H9 (cell line): ENCODE results near the gene NFATC4. TPM values are rescaled to one million over a fixed set of nuclear protein-coding genes. Genes with fewer than 3 reads are reported as not detected.
A peak's percentile ranks its signal among the peaks of the same experiment; 100 is the strongest.

ENCODE experiments used
- DNase-seq: peaks from one replicate; pipeline ENCODE4 v3.0.0-alpha.2; 2017
- H2AFZ ChIP-seq: one replicate; pipeline ENCODE4 v1.6.1; 2013; ENCODE audit warnings: mild to moderate bottlenecking, low read length, control low read depth, moderate library complexity
- H2AK5ac ChIP-seq: 2 replicates; pipeline ENCODE4 v1.6.1; 2013; ENCODE audit warnings: low read length, control low read depth, mixed read lengths; ENCODE audit not compliant: insufficient read length
- H2BK120ac ChIP-seq: one replicate; pipeline ENCODE4 v1.6.1; 2013; ENCODE audit warnings: low read depth, mild to moderate bottlenecking, low read length, control low read depth, inconsistent platforms; ENCODE audit not compliant: poor library complexity, severe bottlenecking
- H2BK12ac ChIP-seq: 2 replicates; pipeline ENCODE4 v1.6.1; 2013; ENCODE audit warnings: low read length, control low read depth, mixed read lengths, low read depth; ENCODE audit not compliant: insufficient read length
- H2BK15ac ChIP-seq: 2 replicates; pipeline ENCODE4 v1.6.1; 2013; ENCODE audit warnings: low read depth, low read length, control low read depth
- H2BK20ac ChIP-seq: one replicate; pipeline ENCODE4 v1.6.1; 2013; ENCODE audit warnings: low read depth, mild to moderate bottlenecking, low read length, control low read depth, inconsistent platforms; ENCODE audit not compliant: poor library complexity, severe bottlenecking
- H2BK5ac ChIP-seq: 2 replicates; pipeline ENCODE4 v1.6.1; 2013; ENCODE audit warnings: low read length, control low read depth, mixed read lengths; ENCODE audit not compliant: insufficient read length
- H3K14ac ChIP-seq: 2 replicates; pipeline ENCODE4 v1.6.1; 2013; ENCODE audit warnings: low read length, control low read depth; ENCODE audit not compliant: insufficient read depth
- H3K18ac ChIP-seq: 2 replicates; pipeline ENCODE4 v1.6.1; 2013; ENCODE audit warnings: low read depth, mild to moderate bottlenecking, mixed read lengths, low read length, control low read depth; ENCODE audit not compliant: insufficient read length
- H3K23ac ChIP-seq: 2 replicates; pipeline ENCODE4 v1.6.1; 2013; ENCODE audit warnings: low read length, control low read depth, mixed read lengths, low read depth; ENCODE audit not compliant: insufficient read length
- H3K23me2 ChIP-seq: 2 replicates; pipeline ENCODE4 v1.6.1; 2013; ENCODE audit warnings: low read depth, mild to moderate bottlenecking, mixed read lengths, low read length, control low read depth; ENCODE audit not compliant: insufficient read length, poor library complexity, severe bottlenecking
- H3K27ac ChIP-seq: 2 replicates; pipeline ENCODE4 v1.5.1; 2013; ENCODE audit warnings: low read length, control low read depth, mixed read lengths, low read depth; ENCODE audit not compliant: insufficient read length
- H3K27me3 ChIP-seq: 2 replicates; pipeline ENCODE4 v1.6.1; 2013; ENCODE audit warnings: low read length, control low read depth, inconsistent platforms; ENCODE audit not compliant: insufficient read depth
- H3K4ac ChIP-seq: 2 replicates; pipeline ENCODE4 v1.6.1; 2013; ENCODE audit warnings: low read depth, mild to moderate bottlenecking, control low read depth, inconsistent platforms, low read length, moderate library complexity
- H3K4me1 ChIP-seq: 2 replicates; pipeline ENCODE4 v1.6.1; 2013; ENCODE audit warnings: low read length, control low read depth, inconsistent platforms; ENCODE audit not compliant: insufficient read depth
- H3K4me2 ChIP-seq: 2 replicates; pipeline ENCODE4 v1.6.1; 2013; ENCODE audit warnings: low read length, control low read depth, mixed read lengths; ENCODE audit not compliant: insufficient read length, insufficient read depth
- H3K56ac ChIP-seq: 2 replicates; pipeline ENCODE4 v1.6.1; 2013; ENCODE audit warnings: low read depth, mild to moderate bottlenecking, mixed read lengths, low read length, control low read depth; ENCODE audit not compliant: insufficient read length
- H3K79me1 ChIP-seq: 2 replicates; pipeline ENCODE4 v1.6.1; 2013; ENCODE audit warnings: low read depth, mild to moderate bottlenecking, moderate library complexity, low read length, control low read depth, inconsistent platforms; ENCODE audit not compliant: insufficient read depth, poor library complexity, severe bottlenecking
- H3K79me2 ChIP-seq: 2 replicates; pipeline ENCODE4 v1.6.1; 2013; ENCODE audit warnings: low read length, control low read depth, inconsistent platforms; ENCODE audit not compliant: insufficient read depth
- H3K9ac ChIP-seq: 2 replicates; pipeline ENCODE4 v1.6.1; 2013; ENCODE audit warnings: low read length, control low read depth, mixed read lengths; ENCODE audit not compliant: insufficient read length; ENCODE audit errors: extremely low read depth
- H3K9me3 ChIP-seq: one replicate; pipeline ENCODE4 v1.6.1; 2013; ENCODE audit warnings: low read depth, low read length, inconsistent platforms; ENCODE audit not compliant: control insufficient read depth
- H3T11ph ChIP-seq: one replicate; pipeline ENCODE4 v1.6.1; 2013; ENCODE audit warnings: mild to moderate bottlenecking, low read length, control low read depth, inconsistent platforms
- H4K20me1 ChIP-seq: one replicate; pipeline ENCODE4 v1.6.1; 2013; ENCODE audit not compliant: control insufficient read depth, insufficient read length, insufficient read depth
- H4K5ac ChIP-seq: 2 replicates; pipeline ENCODE4 v1.6.1; 2013; ENCODE audit warnings: low read depth, mild to moderate bottlenecking, mixed read lengths, low read length, control low read depth; ENCODE audit not compliant: insufficient read length
- H4K8ac ChIP-seq: replicated peaks from 2 replicates; pipeline ENCODE4 v1.6.1; 2013; ENCODE audit warnings: low read length, control low read depth, mixed read lengths, low read depth; ENCODE audit not compliant: insufficient read length
- H4K91ac ChIP-seq: 2 replicates; pipeline ENCODE4 v1.6.1; 2013; ENCODE audit warnings: low read depth, mild to moderate bottlenecking, moderate library complexity, mixed read lengths, low read length, control low read depth; ENCODE audit not compliant: insufficient read length
- H3K27ac Mint-ChIP-seq, 3 experiments: 2 replicates in 2 of 3; 3 replicates in 1 of 3; pipeline ENCODE4 v1.8.0; 2020 to 2021; ENCODE audit warnings: mixed read lengths in 3 of 3, mild to moderate bottlenecking in 1 of 3, moderate library complexity in 1 of 3
- H3K27me3 Mint-ChIP-seq: 2 replicates; pipeline ENCODE4 v1.8.0; 2021; ENCODE audit warnings: low read depth, mild to moderate bottlenecking, moderate library complexity, mixed read lengths
- H3K36me3 Mint-ChIP-seq, 3 experiments: 2 replicates in 2 of 3; 3 replicates in 1 of 3; pipeline ENCODE4 v1.8.0; 2020 to 2021; ENCODE audit warnings: low read depth in 3 of 3, mixed read lengths in 3 of 3; ENCODE audit not compliant: insufficient read depth in 1 of 3
- H3K4me1 Mint-ChIP-seq, 2 experiments: 2 replicates each; pipeline ENCODE4 v1.8.0; 2020; ENCODE audit warnings: mixed read lengths in 2 of 2
- H3K4me3 Mint-ChIP-seq, 2 experiments: 2 replicates in 1 of 2; 3 replicates in 1 of 2; pipeline ENCODE4 v1.8.0; 2020 to 2021; ENCODE audit warnings: mild to moderate bottlenecking in 2 of 2, mixed read lengths in 2 of 2, moderate library complexity in 1 of 2
- H3K9me3 Mint-ChIP-seq, 2 experiments: 2 replicates in 1 of 2; 3 replicates in 1 of 2; pipeline ENCODE4 v1.8.0; 2020; ENCODE audit warnings: mild to moderate bottlenecking in 2 of 2, mixed read lengths in 2 of 2, moderate library complexity in 1 of 2
- WGBS: extraction: QIAGEN DNeasy Blood & Tissue Kit; methylation state at CpG from one replicate; pipeline ENCODE4 v1.1.7; 2013; ENCODE audit warnings: missing lambda C conversion rate, low lambda C conversion rate, mixed read lengths; ENCODE audit not compliant: insufficient read length; ENCODE audit errors: extremely low coverage; 5-methylcytosine and 5-hydroxymethylcytosine counted together
- total RNA-seq: library from RNA; stranded (reverse); gene quantifications from 2 replicates; pipeline ENCODE4 v1.2.1, GENCODE V29; 2021
- TF ChIP-seq, protein P1 (sequence below): fragments of 200-600 bp; sonication (generic); conservative IDR thresholded peaks from 3 replicates; pipeline ENCODE4 v1.8.0; 2021; ENCODE audit warnings: antibody characterized with exemption, mild to moderate bottlenecking

Gene NFATC4
- total RNA-seq, 1 experiment from 2014 or later: 46.4 TPM

DNA sequence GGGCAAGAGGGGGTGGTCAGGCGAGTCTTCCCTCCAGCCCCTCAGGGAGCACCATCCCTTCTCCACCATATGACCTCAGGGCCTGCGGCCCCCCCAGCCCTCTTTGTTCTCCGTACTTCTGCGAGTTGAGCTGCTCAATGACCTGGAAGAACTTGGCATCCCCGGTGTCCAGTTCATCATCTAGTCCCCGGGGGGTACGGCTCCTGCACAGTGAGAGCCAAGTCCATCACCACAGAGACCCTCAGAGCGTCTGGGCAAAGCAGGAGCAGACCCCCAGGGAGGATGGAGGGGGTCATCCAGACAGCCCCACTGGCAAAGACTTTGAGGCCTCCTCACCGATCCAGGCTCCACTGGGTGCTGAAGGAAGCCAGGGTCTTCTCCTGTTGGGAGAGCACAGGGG, 42.0 kb upstream of the NFATC4 start:
- TF ChIP-seq, protein P1, sequence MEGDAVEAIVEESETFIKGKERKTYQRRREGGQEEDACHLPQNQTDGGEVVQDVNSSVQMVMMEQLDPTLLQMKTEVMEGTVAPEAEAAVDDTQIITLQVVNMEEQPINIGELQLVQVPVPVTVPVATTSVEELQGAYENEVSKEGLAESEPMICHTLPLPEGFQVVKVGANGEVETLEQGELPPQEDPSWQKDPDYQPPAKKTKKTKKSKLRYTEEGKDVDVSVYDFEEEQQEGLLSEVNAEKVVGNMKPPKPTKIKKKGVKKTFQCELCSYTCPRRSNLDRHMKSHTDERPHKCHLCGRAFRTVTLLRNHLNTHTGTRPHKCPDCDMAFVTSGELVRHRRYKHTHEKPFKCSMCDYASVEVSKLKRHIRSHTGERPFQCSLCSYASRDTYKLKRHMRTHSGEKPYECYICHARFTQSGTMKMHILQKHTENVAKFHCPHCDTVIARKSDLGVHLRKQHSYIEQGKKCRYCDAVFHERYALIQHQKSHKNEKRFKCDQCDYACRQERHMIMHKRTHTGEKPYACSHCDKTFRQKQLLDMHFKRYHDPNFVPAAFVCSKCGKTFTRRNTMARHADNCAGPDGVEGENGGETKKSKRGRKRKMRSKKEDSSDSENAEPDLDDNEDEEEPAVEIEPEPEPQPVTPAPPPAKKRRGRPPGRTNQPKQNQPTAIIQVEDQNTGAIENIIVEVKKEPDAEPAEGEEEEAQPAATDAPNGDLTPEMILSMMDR: no peak
- Mint-ChIP-seq H3K36me3 (no peaks in the 10 kb centered on the region), H3K27me3 (peaks cover 64% of the 10 kb centered on the region), H3K4me1 (no peaks in the 10 kb centered on the region), H3K4me3 (no peak overlapping the region), H3K9me3 (no peaks in the 10 kb centered on the region; a peak in 3 of 5 replicates), H3K27ac (peak overlapping the region in 1 of 3 experiments; percentile 84; a peak in 1 of 7 replicates)
- Histone ChIP-seq H3K79me2 (no peaks in the 10 kb centered on the region), H4K91ac (no peak overlapping the region), H2AFZ (no peak overlapping the region), H3K4ac (no peak overlapping the region), H3K23me2 (no peaks in the 10 kb centered on the region), H4K20me1 (no peaks in the 10 kb centered on the region), H2AK5ac (no peak overlapping the region), H3K27me3 (no peaks in the 10 kb centered on the region; the same call in 1 of the 2 replicates), H2BK20ac (no peak overlapping the region), H3K14ac (no peak overlapping the region), H2BK12ac (no peak overlapping the region), H3K56ac (no peak overlapping the region), H3T11ph (no peak overlapping the region), H3K4me2 (no peak overlapping the region), H3K23ac (no peak overlapping the region), H2BK15ac (no peak overlapping the region), H3K9ac (no peak overlapping the region), H4K5ac (no peak overlapping the region), H2BK5ac (no peak overlapping the region), H3K9me3 (no peaks in the 10 kb centered on the region), H2BK120ac (no peak overlapping the region), H3K27ac (no peak overlapping the region), H3K18ac (no peak overlapping the region), H3K79me1 (no peaks in the 10 kb centered on the region), H4K8ac (no peak overlapping the region), H3K4me1 (no peaks in the 10 kb centered on the region)
- WGBS: no CpG with 5 or more reads among the region's 9 CpGs
- no peak for DNase-seq
